HG02759 (cell line): ENCODE measurements around the gene GTF2H2C.
"Not testable (repeated sequence)": the region's sequence is repeated elsewhere in the genome, so short reads cannot be mapped to it uniquely, and the experiment has no call there.

Experiments
- ATAC-seq: cut with Tn5 transposase; IDR thresholded peaks from one replicate; pipeline ENCODE4 v1.9.1; 2021; ENCODE audit warnings: mild to moderate bottlenecking, moderate library complexity; ENCODE audit not compliant: unreplicated experiment

Gene GTF2H2C

GRCh38 chr5:69559908-69560330 lies at the start of gene GTF2H2C:
GTF2H2C (plus strand) TSS chr5:69560191; CDS start chr5:69565133, 4,942 bp downstream.
- ATAC-seq: peak; percentile 98

- no peak for ATAC-seq
Measured at GRCh38 chr5:69510694-69511093, 49.3 kb upstream of the GTF2H2C start.

GRCh38 chr5:69512740-69513260 lies 47.2 kb upstream of the GTF2H2C start:
- no peak for ATAC-seq

GRCh38 chr5:69515570-69515969 lies 44.4 kb upstream of the GTF2H2C start:
- not testable (repeated sequence) for ATAC-seq

GRCh38 chr5:69516769-69517168 lies 43.2 kb upstream of the GTF2H2C start:
- ATAC-seq: no peak

GRCh38 chr5:69517763-69518212 lies 42.2 kb upstream of the GTF2H2C start:
- ATAC-seq: no peak

- no peak for ATAC-seq
Measured at GRCh38 chr5:69519285-69519684, 40.7 kb upstream of the GTF2H2C start.

GRCh38 chr5:69522035-69522434 lies 38.0 kb upstream of the GTF2H2C start:
- no peak for ATAC-seq

GRCh38 chr5:69525490-69525889 lies 34.5 kb upstream of the GTF2H2C start:
- no peak for ATAC-seq

- no peak for ATAC-seq
Measured at GRCh38 chr5:69526660-69527059, 33.3 kb upstream of the GTF2H2C start.

- ATAC-seq: no peak
Measured at GRCh38 chr5:69527128-69527770, 32.7 kb upstream of the GTF2H2C start.

GRCh38 chr5:69528035-69528434 lies 32.0 kb upstream of the GTF2H2C start:
- no peak for ATAC-seq

- no peak for ATAC-seq
Measured at GRCh38 chr5:69528609-69529008, 31.4 kb upstream of the GTF2H2C start.

- ATAC-seq: no peak
Measured at GRCh38 chr5:69530561-69531405, 29.2 kb upstream of the GTF2H2C start.

GRCh38 chr5:69531406-69531801 lies 28.6 kb upstream of the GTF2H2C start:
- no peak for ATAC-seq

GRCh38 chr5:69537911-69538310 lies 22.1 kb upstream of the GTF2H2C start:
- ATAC-seq: not testable (repeated sequence)

- not testable (repeated sequence) for ATAC-seq
Measured at GRCh38 chr5:69538735-69539134, 21.3 kb upstream of the GTF2H2C start.

- ATAC-seq: not testable (repeated sequence)
Measured at GRCh38 chr5:69541347-69541746, 18.6 kb upstream of the GTF2H2C start.

- not testable (repeated sequence) for ATAC-seq
Measured at GRCh38 chr5:69542838-69543618, 17.0 kb upstream of the GTF2H2C start.

- ATAC-seq: not testable (repeated sequence)
Measured at GRCh38 chr5:69544602-69545001, 15.4 kb upstream of the GTF2H2C start.
